EH (cell line): Measurements from ENCODE around the gene SERPINA4.
"Not testable (repeated sequence)": the region's sequence is repeated elsewhere in the genome, so short reads cannot be mapped to it uniquely, and the experiment has no call there.

ENCODE experiments used
- DNase-seq: peaks from one replicate; pipeline ENCODE4 v3.0.0-alpha.2; 2015; ENCODE audit warnings: low read depth

SERPINA4 gene

GRCh38 chr14:94569381-94570001 is 8.2 kb downstream of the SERPINA4 start:
- DNase-seq: no peak

- DNase-seq: no peak
Measured at GRCh38 chr14:94570002-94570400, 8.8 kb downstream of the SERPINA4 start.

GRCh38 chr14:94570440-94570839 is 9.2 kb downstream of the SERPINA4 start:
- DNase-seq: no peak

GRCh38 chr14:94571395-94571794 is 10.2 kb downstream of the SERPINA4 start:
- peak; percentile 6 for DNase-seq

- peak; percentile 60 for DNase-seq
Measured at GRCh38 chr14:94571950-94572349, 10.7 kb downstream of the SERPINA4 start.

GRCh38 chr14:94572637-94573303 is 11.5 kb downstream of the SERPINA4 start:
- DNase-seq: no peak

- no peak for DNase-seq
Measured at GRCh38 chr14:94573475-94574277, 12.4 kb downstream of the SERPINA4 start.

GRCh38 chr14:94574336-94574735 is 13.1 kb downstream of the SERPINA4 start:
- DNase-seq: no peak

- DNase-seq: peak; percentile 85
Measured at GRCh38 chr14:94575730-94576585, 14.7 kb downstream of the SERPINA4 start.

GRCh38 chr14:94577472-94577871 is 16.2 kb downstream of the SERPINA4 start:
- DNase-seq: not testable (repeated sequence)

GRCh38 chr14:94578712-94579111 is 17.5 kb downstream of the SERPINA4 start:
- DNase-seq: no peak

- DNase-seq: peak; percentile 78
Measured at GRCh38 chr14:94581127-94581999, 20.1 kb downstream of the SERPINA4 start, which contains the start of gene SERPINA5. SERPINA5 (plus strand) TSS chr14:94581426; CDS start chr14:94587363, 5,937 bp downstream.

- DNase-seq: no peak
Measured at GRCh38 chr14:94582199-94582750, 21.0 kb downstream of the SERPINA4 start.

GRCh38 chr14:94582851-94583250 is 21.6 kb downstream of the SERPINA4 start:
- no peak for DNase-seq

- DNase-seq: no peak
Measured at GRCh38 chr14:94583557-94583956, 22.3 kb downstream of the SERPINA4 start.

- DNase-seq: no peak
Measured at GRCh38 chr14:94584591-94585280, 23.5 kb downstream of the SERPINA4 start.

GRCh38 chr14:94586635-94587034 is 25.4 kb downstream of the SERPINA4 start:
- no peak for DNase-seq

- DNase-seq: no peak
Measured at GRCh38 chr14:94588311-94588710, 27.1 kb downstream of the SERPINA4 start.

GRCh38 chr14:94591073-94591472 is 29.8 kb downstream of the SERPINA4 start:
- no peak for DNase-seq

GRCh38 chr14:94591871-94592270 is 30.6 kb downstream of the SERPINA4 start:
- DNase-seq: no peak
